Lung (tissue), 12 donors: ENCODE measurements around the gene ANTXR2. TPM values are rescaled to one million over a fixed set of nuclear protein-coding genes. Genes with fewer than 3 reads are reported as not detected.

Source experiments
- ATAC-seq: fragments of 200-7000 bp; cut with Tn5 transposase; one replicate; pipeline ENCODE4 v1.9.1; 2020; ENCODE audit warnings: moderate number of reproducible peaks; ENCODE audit not compliant: insufficient read depth, low FRiP score
- DNase-seq, 3 donors: peaks; one replicate each; pipeline ENCODE4 v3.0.0-alpha.2; 2013 to 2017
- H3K27ac ChIP-seq, 2 donors: one replicate each; pipeline ENCODE4 v1.5.1; 2013; ENCODE audit warnings: mild to moderate bottlenecking in 2 of 2, moderate library complexity in 2 of 2, control low read depth in 1 of 2, inconsistent platforms in 1 of 2, low read depth in 1 of 2, low read length in 1 of 2
- H3K27me3 ChIP-seq, 3 donors: one replicate each; pipeline ENCODE4 v1.5.1; 2013; ENCODE audit warnings: low read length in 2 of 3; ENCODE audit not compliant: control insufficient read depth in 3 of 3, insufficient read depth in 3 of 3
- H3K36me3 ChIP-seq, 4 donors: one replicate each; pipeline ENCODE4 v1.5.1; 2013; ENCODE audit warnings: low read length in 4 of 4, mild to moderate bottlenecking in 1 of 4, moderate library complexity in 1 of 4; ENCODE audit not compliant: control insufficient read depth in 4 of 4, insufficient read depth in 4 of 4
- H3K4me1 ChIP-seq, 5 donors: one replicate each; pipeline ENCODE4 v1.5.1; 2013; ENCODE audit warnings: low read length in 5 of 5, mild to moderate bottlenecking in 2 of 5, moderate library complexity in 1 of 5; ENCODE audit not compliant: control insufficient read depth in 5 of 5, insufficient read depth in 5 of 5
- H3K4me3 ChIP-seq: one replicate; pipeline ENCODE4 v1.5.1; 2013; ENCODE audit warnings: mild to moderate bottlenecking, control low read depth, moderate library complexity
- H3K9ac ChIP-seq, 2 donors: one replicate each; pipeline ENCODE4 v1.5.1; 2013; ENCODE audit warnings: low read length in 2 of 2, control low read depth in 1 of 2; ENCODE audit not compliant: insufficient read depth in 1 of 2
- H3K9me3 ChIP-seq, 4 donors: one replicate each; pipeline ENCODE4 v1.5.1; 2013; ENCODE audit warnings: low read length in 3 of 4, mild to moderate bottlenecking in 1 of 4, moderate library complexity in 1 of 4; ENCODE audit not compliant: control insufficient read depth in 4 of 4, insufficient read depth in 3 of 4
- CTCF ChIP-seq: IDR thresholded peaks from 2 replicates; pipeline ENCODE4 v1.5.1; 2012; ENCODE audit warnings: mild to moderate bottlenecking; ENCODE audit errors: control extremely low read depth, extremely low read depth
- WGBS, 2 donors: extraction: QIAGEN DNeasy Blood & Tissue Kit; methylation state at CpG; one replicate each; pipeline ENCODE4 v1.1.7; 2013; 5-methylcytosine and 5-hydroxymethylcytosine counted together
- polyA plus RNA-seq, 2 donors: library from polyadenylated mRNA; stranded (reverse); fragments of 200-250 nt; gene quantifications; one replicate each; pipeline ENCODE4 v1.2.1, GENCODE V29; 2013
- total RNA-seq, 2 donors: library from RNA; depleted of rRNA in 1 of 2; stranded (reverse); fragments of >200 nt in 1 of 2; gene quantifications; one replicate each; pipeline ENCODE4 v1.2.1, GENCODE V29; 2014 to 2021
- donor health status: control.
- donor health status: control.
- donor health status: Bipolar disorder and iron deficiency.
- donor health status: healthy.
- donor health status: DM: yes; HTN: yes; CAD: no.

ANTXR2 gene
- total and polyA plus RNA-seq, 4 donors, result 4.8 to 47.2 (median 28.6) TPM

GRCh38 chr4:80069837-80070731, 2.9 kb downstream of the ANTXR2 start:
- no peak overlapping the region for H3K27ac ChIP-seq
- ATAC-seq, result no peak
- H3K4me1 ChIP-seq, result peaks cover 0 to 19% (median 5%) of the 10 kb centered on the region in 5 donors
- H3K27me3 ChIP-seq, result no peaks in the 10 kb centered on the region
- peak in 1 of 3 donors; percentile 6 for DNase-seq
- peaks cover 0 to 13% (median 3%) of the 10 kb centered on the region in 4 donors for H3K36me3 ChIP-seq
- 84 to 91% methylated on average over 2 of the region's 2 CpGs for WGBS, 2 donors
- H3K9ac ChIP-seq, result peak overlapping the region in 1 of 2 donors; percentile 39
- no peak overlapping the region for H3K4me3 ChIP-seq
- no peaks in the 10 kb centered on the region for H3K9me3 ChIP-seq
- no peak for TF ChIP-seq CTCF

- ATAC-seq (no peak), DNase-seq (no peak)
- H3K4me1 ChIP-seq, result peaks cover 0 to 19% (median 5%) of the 10 kb centered on the region in 5 donors
- no peak overlapping the region for H3K9ac ChIP-seq
- H3K4me3 ChIP-seq, result no peak overlapping the region
- no peak overlapping the region for H3K27ac ChIP-seq
- peaks cover 0 to 13% (median 3%) of the 10 kb centered on the region in 4 donors for H3K36me3 ChIP-seq
- H3K9me3 ChIP-seq, result no peaks in the 10 kb centered on the region
- TF ChIP-seq CTCF, result no peak
- H3K27me3 ChIP-seq, result no peaks in the 10 kb centered on the region
- 74 to 75% methylated on average over 5 of the region's 5 CpGs for WGBS, 2 donors
Observed at GRCh38 chr4:80069108-80069836, 3.8 kb downstream of the ANTXR2 start.

- 60 to 70% methylated on average over 2 of the region's 2 CpGs for WGBS, 2 donors
- H3K9ac ChIP-seq, result no peak overlapping the region
- DNase-seq, result no peak
- ATAC-seq, result no peak
- no peaks in the 10 kb centered on the region for H3K27me3 ChIP-seq
- no peak for TF ChIP-seq CTCF
- no peaks in the 10 kb centered on the region for H3K9me3 ChIP-seq
- H3K27ac ChIP-seq, result no peak overlapping the region
- H3K4me3 ChIP-seq, result no peak overlapping the region
- H3K4me1 ChIP-seq, result peaks cover 0 to 5% (median under 1%) of the 10 kb centered on the region in 5 donors
- peaks cover 0 to 18% (median 7%) of the 10 kb centered on the region in 4 donors for H3K36me3 ChIP-seq
Observed at GRCh38 chr4:80065601-80066000, 7.4 kb downstream of the ANTXR2 start.
